ENCODE results near the gene CAPZA1. TPM values are rescaled to one million over a fixed set of nuclear protein-coding genes. Genes with fewer than 3 reads are reported as not detected.

CAPZA1 gene
- polyA plus RNA-seq, 1 donor from 2014 or later, result 82.2 TPM

- H3K4me3 ChIP-seq (ENCODE audit: low read length), result no peak overlapping the region
- TF ChIP-seq EP300 (conservative IDR thresholded peaks at IDR 0.05; ENCODE audit: poor library complexity, severe bottlenecking) (no peak), RAD21 (conservative IDR thresholded peaks at IDR 0.05) (no peak), POLR2AphosphoS5 (IDR thresholded peaks at IDR 0.05) (no peak), EZH2 (IDR thresholded peaks at IDR 0.05; ENCODE audit: borderline replicate concordance, insufficient read depth, low read length, poor library complexity, severe bottlenecking) (no peak), CTCF (IDR thresholded peaks at IDR 0.05; ENCODE audit: poor library complexity, severe bottlenecking) (no peak), TAF1 (IDR thresholded peaks at IDR 0.05; ENCODE audit: low read depth) (no peak), REST (IDR thresholded peaks at IDR 0.05; ENCODE audit: borderline replicate concordance) (no peak), MXI1 (conservative IDR thresholded peaks at IDR 0.05; ENCODE audit: poor library complexity, severe bottlenecking) (no peak), SMC3 (conservative IDR thresholded peaks at IDR 0.05; ENCODE audit: poor library complexity) (no peak)
- no peaks in the 10 kb centered on the region for H3F3A ChIP-seq (ENCODE audit: insufficient read depth, low read length, poor library complexity, severe bottlenecking)
- H3K4me2 ChIP-seq (ENCODE audit: low read length), result no peak overlapping the region
- H3K36me3 ChIP-seq (ENCODE audit: insufficient read depth, low read length), result peaks cover 5% of the 10 kb centered on the region
- H2AFZ ChIP-seq (ENCODE audit: low read depth, low read length), result no peak overlapping the region
- no peaks in the 10 kb centered on the region for H3K27me3 ChIP-seq (ENCODE audit: insufficient read depth, low read depth, low read length)
- no peaks in the 10 kb centered on the region for H3K9me3 ChIP-seq (ENCODE audit: low read length)
- no peaks in the 10 kb centered on the region for H4K20me1 ChIP-seq (ENCODE audit: insufficient read depth)
- no peaks in the 10 kb centered on the region for H3K79me2 ChIP-seq (replicated peaks; ENCODE audit: insufficient read depth, low read length)
- H3K9ac ChIP-seq (ENCODE audit: low read length), result no peak overlapping the region
- H3K9me2 ChIP-seq (ENCODE audit: insufficient read depth, low read length), result no peaks in the 10 kb centered on the region
- no peak overlapping the region for H3K27ac ChIP-seq (ENCODE audit: low read length)
Measured at GRCh38 chr1:112672842-112673241, 53.2 kb downstream of the CAPZA1 start.

GRCh38 chr1:112673592-112674439 lies 54.2 kb downstream of the CAPZA1 start:
- Histone ChIP-seq H3F3A (ENCODE audit: insufficient read depth, low read length, poor library complexity, severe bottlenecking) (no peaks in the 10 kb centered on the region), H3K4me2 (ENCODE audit: low read length) (peak overlapping the region; percentile 52), H3K27ac (ENCODE audit: low read length) (no peak overlapping the region), H3K9ac (ENCODE audit: low read length) (peak overlapping the region; percentile 61), H2AFZ (ENCODE audit: low read depth, low read length) (no peak overlapping the region), H3K4me3 (ENCODE audit: low read length) (peak overlapping the region; percentile 74), H3K9me2 (ENCODE audit: insufficient read depth, low read length) (no peaks in the 10 kb centered on the region), H4K20me1 (ENCODE audit: insufficient read depth) (no peaks in the 10 kb centered on the region), H3K79me2 (replicated peaks; ENCODE audit: insufficient read depth, low read length) (no peaks in the 10 kb centered on the region), H3K27me3 (ENCODE audit: insufficient read depth, low read depth, low read length) (no peaks in the 10 kb centered on the region), H3K36me3 (ENCODE audit: insufficient read depth, low read length) (peaks cover 5% of the 10 kb centered on the region), H3K9me3 (ENCODE audit: low read length) (no peaks in the 10 kb centered on the region)
- no peak for TF ChIP-seq RAD21 (conservative IDR thresholded peaks at IDR 0.05)
- TF ChIP-seq CTCF (IDR thresholded peaks at IDR 0.05; ENCODE audit: poor library complexity, severe bottlenecking), result peak; percentile 30
- TF ChIP-seq TAF1 (IDR thresholded peaks at IDR 0.05; ENCODE audit: low read depth), result no peak
- no peak for TF ChIP-seq POLR2AphosphoS5 (IDR thresholded peaks at IDR 0.05)

Measured in neural cell (in vitro differentiated cells).